SK-N-SH treated with all-trans-retinoic acid at 6 μM for 48 hours (cell line): ENCODE results near the gene MINDY4.

ENCODE experiments used
- ATAC-seq: fragments of 200-7000 bp; cut with Tn5 transposase; 3 replicates; pipeline ENCODE4 v1.9.1; 2020; ENCODE audit warnings: mild to moderate bottlenecking, moderate library complexity
- ARNTL ChIP-seq: fragments of 450-650 bp; formaldehyde crosslinking; IDR thresholded peaks from 2 replicates; pipeline ENCODE4 v1.5.0; 2020; ENCODE audit warnings: low read depth, mild to moderate bottlenecking, moderate library complexity, borderline replicate concordance
- BACH2 ChIP-seq: fragments of 250-450 bp; sonication (Bioruptor Pico); IDR thresholded peaks from 2 replicates; pipeline ENCODE4 v1.9.0; 2021; ENCODE audit warnings: mild to moderate bottlenecking, borderline replicate concordance
- CREB5 ChIP-seq: fragments of 250-450 bp; sonication (Bioruptor Pico); IDR thresholded peaks from 2 replicates; pipeline ENCODE4 v1.5.1; 2020; ENCODE audit warnings: low read depth, mild to moderate bottlenecking, moderate library complexity
- CSDC2 ChIP-seq: fragments of 250-450 bp; sonication (Bioruptor Pico); IDR thresholded peaks from 2 replicates; pipeline ENCODE4 v1.5.0; 2020; ENCODE audit warnings: mild to moderate bottlenecking, moderate library complexity
- CSRNP3 ChIP-seq: fragments of 250-450 bp; sonication (Bioruptor Pico); IDR thresholded peaks from 2 replicates; pipeline ENCODE4 v1.5.1; 2021; ENCODE audit warnings: mild to moderate bottlenecking, moderate library complexity
- ESRRG ChIP-seq: fragments of 250-450 bp; sonication (Bioruptor Pico); IDR thresholded peaks from 2 replicates; pipeline ENCODE4 v1.6.1; 2021; ENCODE audit warnings: mild to moderate bottlenecking
- OSR1 ChIP-seq: fragments of 250-450 bp; sonication (Bioruptor Pico); IDR thresholded peaks from 2 replicates; pipeline ENCODE4 v1.8.0; 2022; ENCODE audit warnings: moderate library complexity, mild to moderate bottlenecking, inconsistent platforms
- PPARA ChIP-seq: fragments of 250-450 bp; sonication (Bioruptor Pico); IDR thresholded peaks from 2 replicates; pipeline ENCODE4 v1.5.0; 2020; ENCODE audit warnings: mild to moderate bottlenecking, borderline replicate concordance
- RARB ChIP-seq: fragments of 250-450 bp; sonication (Bioruptor Pico); IDR thresholded peaks from 2 replicates; pipeline ENCODE4 v1.8.0; 2021; ENCODE audit warnings: mild to moderate bottlenecking, moderate library complexity
- TCF4 ChIP-seq: fragments of 250-450 bp; sonication (Bioruptor Pico); IDR thresholded peaks from 2 replicates; pipeline ENCODE4 v1.8.0; 2021; ENCODE audit warnings: mild to moderate bottlenecking, moderate library complexity, borderline replicate concordance
- TOX ChIP-seq: fragments of 250-450 bp; sonication (Bioruptor Pico); IDR thresholded peaks from 2 replicates; pipeline ENCODE4 v1.8.0; 2021; ENCODE audit warnings: mild to moderate bottlenecking, moderate library complexity, borderline replicate concordance
- ZC3H10 ChIP-seq: fragments of 250-450 bp; sonication (Bioruptor Pico); IDR thresholded peaks from 2 replicates; pipeline ENCODE4 v1.5.1; 2021; ENCODE audit warnings: mild to moderate bottlenecking, moderate library complexity
- ZFP3 ChIP-seq: fragments of 250-450 bp; sonication (Bioruptor Pico); IDR thresholded peaks from 2 replicates; pipeline ENCODE4 v1.5.0; 2020; ENCODE audit warnings: mild to moderate bottlenecking, moderate library complexity
- ZFP30 ChIP-seq: fragments of 450-650 bp; formaldehyde crosslinking; IDR thresholded peaks from 2 replicates; pipeline ENCODE4 v1.5.0; 2022; ENCODE audit warnings: mild to moderate bottlenecking, moderate library complexity
- ZNF565 ChIP-seq: fragments of 450-650 bp; formaldehyde crosslinking; conservative IDR thresholded peaks from 2 replicates; pipeline ENCODE4 v1.5.0; 2020; ENCODE audit warnings: low read depth, mild to moderate bottlenecking, moderate library complexity
- ZNF70 ChIP-seq: fragments of 450-650 bp; formaldehyde crosslinking; IDR thresholded peaks from 2 replicates; pipeline ENCODE4 v1.5.0; 2020; ENCODE audit warnings: mild to moderate bottlenecking, moderate library complexity
- TF ChIP-seq, protein P1 (sequence below): fragments of 250-450 bp; sonication (Bioruptor Pico); IDR thresholded peaks from 2 replicates; pipeline ENCODE4 v1.8.0; 2020; ENCODE audit warnings: mild to moderate bottlenecking, moderate library complexity, borderline replicate concordance
- TF ChIP-seq, protein P2 (sequence below): fragments of 250-450 bp; sonication (Bioruptor Pico); IDR thresholded peaks from 2 replicates; pipeline ENCODE4 v1.5.0; 2020; ENCODE audit warnings: mild to moderate bottlenecking, moderate library complexity
- TF ChIP-seq, protein P3 (sequence below): fragments of 250-450 bp; sonication (Bioruptor Pico); IDR thresholded peaks from 2 replicates; pipeline ENCODE4 v1.8.0; 2021; ENCODE audit warnings: low read depth, mild to moderate bottlenecking, moderate library complexity, borderline replicate concordance

The MINDY4 gene

DNA sequence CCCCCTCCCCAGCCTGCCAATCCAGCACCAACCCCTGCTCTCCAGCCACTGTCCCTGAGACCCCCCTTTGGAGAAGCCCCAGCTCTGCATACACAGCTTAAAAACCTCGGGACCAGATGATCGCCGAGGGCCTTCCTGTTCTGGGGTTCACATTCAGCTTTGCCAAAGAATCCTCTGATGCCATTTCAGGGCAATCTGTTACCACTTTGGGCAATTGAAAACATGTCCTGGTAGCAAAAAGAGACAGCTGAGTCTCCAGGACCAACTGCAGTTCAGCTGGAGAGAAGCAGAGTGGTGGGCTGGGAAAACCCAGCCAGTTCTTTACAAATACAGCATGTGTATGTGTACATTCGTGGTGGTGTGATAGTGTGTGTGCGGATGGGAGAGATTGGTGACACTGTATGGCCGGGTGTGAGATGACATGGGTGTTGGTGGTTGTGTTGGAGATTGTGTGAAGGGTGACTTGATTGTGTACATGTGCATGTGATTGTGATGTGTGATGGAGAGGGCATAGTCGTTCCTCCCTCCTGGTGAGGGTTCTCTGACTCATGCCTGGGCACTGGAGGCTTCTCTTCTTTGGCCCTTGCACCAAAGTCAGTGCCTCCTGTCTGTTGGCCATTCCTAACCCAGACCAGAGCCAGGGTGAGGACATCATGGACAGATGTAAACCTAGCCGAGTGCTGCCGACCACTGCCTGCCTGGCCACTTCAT is 91.9 kb downstream of the MINDY4 start:
- no peak for TF ChIP-seq ZFP3 (CRISPR knock-in tag)
- no peak for TF ChIP-seq ZNF70 (CRISPR knock-in tag)
- no peak for TF ChIP-seq ESRRG (CRISPR knock-in tag)
- no peak for TF ChIP-seq ZFP30 (CRISPR knock-in tag)
- TF ChIP-seq CSRNP3 (CRISPR knock-in tag): no peak
- TF ChIP-seq, protein P1, sequence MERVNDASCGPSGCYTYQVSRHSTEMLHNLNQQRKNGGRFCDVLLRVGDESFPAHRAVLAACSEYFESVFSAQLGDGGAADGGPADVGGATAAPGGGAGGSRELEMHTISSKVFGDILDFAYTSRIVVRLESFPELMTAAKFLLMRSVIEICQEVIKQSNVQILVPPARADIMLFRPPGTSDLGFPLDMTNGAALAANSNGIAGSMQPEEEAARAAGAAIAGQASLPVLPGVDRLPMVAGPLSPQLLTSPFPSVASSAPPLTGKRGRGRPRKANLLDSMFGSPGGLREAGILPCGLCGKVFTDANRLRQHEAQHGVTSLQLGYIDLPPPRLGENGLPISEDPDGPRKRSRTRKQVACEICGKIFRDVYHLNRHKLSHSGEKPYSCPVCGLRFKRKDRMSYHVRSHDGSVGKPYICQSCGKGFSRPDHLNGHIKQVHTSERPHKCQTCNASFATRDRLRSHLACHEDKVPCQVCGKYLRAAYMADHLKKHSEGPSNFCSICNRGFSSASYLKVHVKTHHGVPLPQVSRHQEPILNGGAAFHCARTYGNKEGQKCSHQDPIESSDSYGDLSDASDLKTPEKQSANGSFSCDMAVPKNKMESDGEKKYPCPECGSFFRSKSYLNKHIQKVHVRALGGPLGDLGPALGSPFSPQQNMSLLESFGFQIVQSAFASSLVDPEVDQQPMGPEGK (CRISPR knock-in tag): no peak
- no peak for TF ChIP-seq RARB
- no peak for TF ChIP-seq ARNTL
- TF ChIP-seq CSDC2 (CRISPR knock-in tag): no peak
- no peak for TF ChIP-seq TOX
- no peak for ATAC-seq

DNA sequence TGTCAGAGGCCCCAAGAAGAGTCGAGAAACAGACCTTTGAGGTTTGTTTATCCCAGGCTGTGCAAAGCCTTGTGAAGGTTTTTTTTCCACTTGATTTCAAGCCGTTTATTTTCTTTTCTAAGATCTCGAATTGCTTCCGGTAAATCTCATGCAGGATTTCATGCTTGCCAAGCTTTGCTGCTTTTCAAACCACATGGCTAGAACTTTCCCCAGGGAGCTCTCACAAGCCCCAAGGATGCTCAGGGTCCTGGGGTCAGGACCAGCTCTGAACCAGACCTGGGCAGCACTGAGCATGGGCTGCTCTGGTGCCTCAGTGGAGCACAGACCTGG is 92.5 kb downstream of the MINDY4 start:
- no peak for TF ChIP-seq ZC3H10 (CRISPR knock-in tag)
- TF ChIP-seq, protein P2, sequence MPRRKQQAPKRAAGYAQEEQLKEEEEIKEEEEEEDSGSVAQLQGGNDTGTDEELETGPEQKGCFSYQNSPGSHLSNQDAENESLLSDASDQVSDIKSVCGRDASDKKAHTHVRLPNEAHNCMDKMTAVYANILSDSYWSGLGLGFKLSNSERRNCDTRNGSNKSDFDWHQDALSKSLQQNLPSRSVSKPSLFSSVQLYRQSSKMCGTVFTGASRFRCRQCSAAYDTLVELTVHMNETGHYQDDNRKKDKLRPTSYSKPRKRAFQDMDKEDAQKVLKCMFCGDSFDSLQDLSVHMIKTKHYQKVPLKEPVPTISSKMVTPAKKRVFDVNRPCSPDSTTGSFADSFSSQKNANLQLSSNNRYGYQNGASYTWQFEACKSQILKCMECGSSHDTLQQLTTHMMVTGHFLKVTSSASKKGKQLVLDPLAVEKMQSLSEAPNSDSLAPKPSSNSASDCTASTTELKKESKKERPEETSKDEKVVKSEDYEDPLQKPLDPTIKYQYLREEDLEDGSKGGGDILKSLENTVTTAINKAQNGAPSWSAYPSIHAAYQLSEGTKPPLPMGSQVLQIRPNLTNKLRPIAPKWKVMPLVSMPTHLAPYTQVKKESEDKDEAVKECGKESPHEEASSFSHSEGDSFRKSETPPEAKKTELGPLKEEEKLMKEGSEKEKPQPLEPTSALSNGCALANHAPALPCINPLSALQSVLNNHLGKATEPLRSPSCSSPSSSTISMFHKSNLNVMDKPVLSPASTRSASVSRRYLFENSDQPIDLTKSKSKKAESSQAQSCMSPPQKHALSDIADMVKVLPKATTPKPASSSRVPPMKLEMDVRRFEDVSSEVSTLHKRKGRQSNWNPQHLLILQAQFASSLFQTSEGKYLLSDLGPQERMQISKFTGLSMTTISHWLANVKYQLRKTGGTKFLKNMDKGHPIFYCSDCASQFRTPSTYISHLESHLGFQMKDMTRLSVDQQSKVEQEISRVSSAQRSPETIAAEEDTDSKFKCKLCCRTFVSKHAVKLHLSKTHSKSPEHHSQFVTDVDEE (CRISPR knock-in tag): no peak
- TF ChIP-seq, protein P1 (CRISPR knock-in tag): no peak
- no peak for TF ChIP-seq ZNF70 (CRISPR knock-in tag)
- TF ChIP-seq BACH2 (CRISPR knock-in tag): no peak
- TF ChIP-seq, protein P3, sequence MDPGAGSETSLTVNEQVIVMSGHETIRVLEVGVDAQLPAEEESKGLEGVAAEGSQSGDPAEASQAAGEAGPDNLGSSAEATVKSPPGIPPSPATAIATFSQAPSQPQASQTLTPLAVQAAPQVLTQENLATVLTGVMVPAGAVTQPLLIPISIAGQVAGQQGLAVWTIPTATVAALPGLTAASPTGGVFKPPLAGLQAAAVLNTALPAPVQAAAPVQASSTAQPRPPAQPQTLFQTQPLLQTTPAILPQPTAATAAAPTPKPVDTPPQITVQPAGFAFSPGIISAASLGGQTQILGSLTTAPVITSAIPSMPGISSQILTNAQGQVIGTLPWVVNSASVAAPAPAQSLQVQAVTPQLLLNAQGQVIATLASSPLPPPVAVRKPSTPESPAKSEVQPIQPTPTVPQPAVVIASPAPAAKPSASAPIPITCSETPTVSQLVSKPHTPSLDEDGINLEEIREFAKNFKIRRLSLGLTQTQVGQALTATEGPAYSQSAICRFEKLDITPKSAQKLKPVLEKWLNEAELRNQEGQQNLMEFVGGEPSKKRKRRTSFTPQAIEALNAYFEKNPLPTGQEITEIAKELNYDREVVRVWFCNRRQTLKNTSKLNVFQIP (CRISPR knock-in tag): no peak
- TF ChIP-seq OSR1 (CRISPR knock-in tag): no peak
- TF ChIP-seq ZNF565 (CRISPR knock-in tag): no peak
- TF ChIP-seq ESRRG (CRISPR knock-in tag): no peak
- TF ChIP-seq RARB: no peak
- TF ChIP-seq ZFP3 (CRISPR knock-in tag): no peak
- no peak for TF ChIP-seq CSRNP3 (CRISPR knock-in tag)
- no peak for TF ChIP-seq PPARA
- TF ChIP-seq ARNTL: no peak
- TF ChIP-seq TOX: no peak
- no peak for ATAC-seq

DNA sequence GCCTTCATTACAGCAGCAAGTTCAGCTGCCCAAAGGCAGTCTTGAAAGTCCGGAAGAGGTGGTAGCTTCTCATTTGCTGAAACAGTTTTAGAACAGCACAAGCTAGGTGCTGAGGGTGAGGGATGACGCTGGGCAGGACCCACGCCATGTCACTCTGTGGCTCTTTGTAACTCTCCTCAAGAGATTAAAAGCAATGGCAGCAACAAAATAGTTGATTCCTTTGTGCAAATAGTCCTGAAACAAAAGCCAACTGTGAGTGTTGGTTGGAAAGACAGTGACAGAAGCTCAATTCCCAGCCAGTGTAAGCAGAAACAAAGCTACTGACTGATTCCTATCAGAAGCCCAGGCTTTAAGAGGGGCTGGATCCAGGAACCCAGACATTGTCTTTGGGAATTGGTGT is 92.9 kb downstream of the MINDY4 start:
- ATAC-seq: no peak
- no peak for TF ChIP-seq ZNF565 (CRISPR knock-in tag)
- TF ChIP-seq CREB5: no peak
- TF ChIP-seq TCF4: no peak
- no peak for TF ChIP-seq RARB
- TF ChIP-seq TOX: no peak
- TF ChIP-seq, protein P1 (CRISPR knock-in tag): no peak
